ENCODE measurements around the gene NEDD4L.
"Not testable (repeated sequence)": the region's sequence is repeated elsewhere in the genome, so short reads cannot be mapped to it uniquely, and the experiment has no call there.

The NEDD4L gene

GRCh38 chr18:58027341-58027740 lies 16.7 kb upstream of the NEDD4L start:
- DNase-seq, result no peak

- no peak for DNase-seq
Measured at GRCh38 chr18:58028109-58028784, 15.8 kb upstream of the NEDD4L start.

GRCh38 chr18:58032233-58032632 lies 11.8 kb upstream of the NEDD4L start:
- no peak for DNase-seq

- no peak for DNase-seq
Measured at GRCh38 chr18:58033216-58033615, 10.8 kb upstream of the NEDD4L start.

- no peak for DNase-seq
Measured at GRCh38 chr18:58034370-58034769, 9.7 kb upstream of the NEDD4L start.

GRCh38 chr18:58037163-58037562 lies 6.9 kb upstream of the NEDD4L start:
- DNase-seq, result no peak

- no peak for DNase-seq
Measured at GRCh38 chr18:58038063-58038462, 6.0 kb upstream of the NEDD4L start.

GRCh38 chr18:58041633-58042032 lies 2.4 kb upstream of the NEDD4L start:
- no peak for DNase-seq

GRCh38 chr18:58042826-58043490 lies 1.1 kb upstream of the NEDD4L start:
- no peak for DNase-seq

GRCh38 chr18:58044370-58045241 lies 580 bp downstream of the NEDD4L start:
- peak; percentile 37 for DNase-seq

GRCh38 chr18:58045242-58046092 lies 1.4 kb downstream of the NEDD4L start:
- DNase-seq, result peak; percentile 33

GRCh38 chr18:58046093-58046793 lies 2.2 kb downstream of the NEDD4L start:
- DNase-seq, result no peak

GRCh38 chr18:58046794-58047555 lies 2.9 kb downstream of the NEDD4L start:
- no peak for DNase-seq

- no peak for DNase-seq
Measured at GRCh38 chr18:58047556-58047882, 3.5 kb downstream of the NEDD4L start.

GRCh38 chr18:58048081-58048642 lies 4.1 kb downstream of the NEDD4L start:
- DNase-seq, result no peak

- DNase-seq, result no peak
Measured at GRCh38 chr18:58049000-58049688, 5.1 kb downstream of the NEDD4L start.

GRCh38 chr18:58050963-58051362 lies 6.9 kb downstream of the NEDD4L start:
- not testable (repeated sequence) for DNase-seq

- DNase-seq, result no peak
Measured at GRCh38 chr18:58051765-58052460, 7.9 kb downstream of the NEDD4L start.

- DNase-seq, result no peak
Measured at GRCh38 chr18:58052960-58053359, 8.9 kb downstream of the NEDD4L start.
